ENCODE data around the gene CDK7. TPM values are rescaled to one million over a fixed set of nuclear protein-coding genes. Genes with fewer than 3 reads are reported as not detected.

The CDK7 gene
- total RNA-seq, 1 experiment from 2014 or later: 53.4 TPM

GRCh38 chr5:69217548-69218526, 16.8 kb upstream of the CDK7 start:
- Histone ChIP-seq H3K23me2 (ENCODE audit: insufficient read length, low read depth, low read length, poor library complexity, severe bottlenecking) (no peaks in the 10 kb centered on the region), H3K9me3 (ENCODE audit: control insufficient read depth, low read depth, low read length) (no peaks in the 10 kb centered on the region), H3K79me1 (ENCODE audit: insufficient read depth, low read depth, low read length, poor library complexity, severe bottlenecking) (no peaks in the 10 kb centered on the region), H3K14ac (ENCODE audit: insufficient read depth, low read length) (peak overlapping the region; percentile 90), H3K18ac (ENCODE audit: insufficient read length, low read depth, low read length) (peak overlapping the region; percentile 93), H2BK20ac (ENCODE audit: low read depth, low read length, poor library complexity, severe bottlenecking) (no peak overlapping the region), H4K20me1 (ENCODE audit: control insufficient read depth, insufficient read depth, insufficient read length) (no peaks in the 10 kb centered on the region), H2BK5ac (ENCODE audit: insufficient read length, low read length) (peak overlapping the region; percentile 56), H3T11ph (ENCODE audit: low read length) (no peak overlapping the region), H2BK12ac (ENCODE audit: insufficient read length, low read depth, low read length) (peak overlapping the region; percentile 11), H3K79me2 (ENCODE audit: insufficient read depth, low read length) (no peaks in the 10 kb centered on the region), H3K4me1 (ENCODE audit: insufficient read depth, low read length) (no peaks in the 10 kb centered on the region), H3K27ac (ENCODE audit: insufficient read length, low read depth, low read length) (peak overlapping the region; percentile 59), H3K4me2 (ENCODE audit: insufficient read depth, insufficient read length, low read length) (peak overlapping the region; percentile 52), H3K23ac (ENCODE audit: insufficient read length, low read depth, low read length) (no peak overlapping the region), H2AK5ac (ENCODE audit: insufficient read length, low read length) (no peak overlapping the region), H2BK120ac (ENCODE audit: low read depth, low read length, poor library complexity, severe bottlenecking) (no peak overlapping the region), H3K4ac (ENCODE audit: low read depth, low read length) (no peak overlapping the region), H2AFZ (ENCODE audit: low read length) (no peak overlapping the region), H2BK15ac (ENCODE audit: low read depth, low read length) (no peak overlapping the region), H4K8ac (replicated peaks; ENCODE audit: insufficient read length, low read depth, low read length) (no peak overlapping the region), H3K9ac (ENCODE audit: extremely low read depth, insufficient read length, low read length) (peak overlapping the region; percentile 85), H4K5ac (ENCODE audit: insufficient read length, low read depth, low read length) (no peak overlapping the region), H4K91ac (ENCODE audit: insufficient read length, low read depth, low read length) (no peak overlapping the region), H3K27me3 (ENCODE audit: insufficient read depth, low read length) (no peaks in the 10 kb centered on the region), H3K56ac (ENCODE audit: insufficient read length, low read depth, low read length) (no peak overlapping the region)
- Mint-ChIP-seq H3K27me3 (ENCODE audit: low read depth) (no peaks in the 10 kb centered on the region), H3K9me3 (peaks cover 4 to 8% of the 10 kb centered on the region in 2 experiments), H3K4me1 (peaks cover 3 to 12% of the 10 kb centered on the region in 2 experiments), H3K4me3 (peak overlapping the region; percentile 97 to 99), H3K36me3 (ENCODE audit: insufficient read depth in 1 of 3, low read depth in 3 of 3) (peaks cover 16 to 31% (median 25%) of the 10 kb centered on the region in 3 experiments), H3K27ac (peak overlapping the region; percentile 98 to 100 (median 99))
- WGBS (ENCODE audit: extremely low coverage, insufficient read length, low lambda C conversion rate): no CpG with 5 or more reads among the region's 73 CpGs
- peak; percentile 96 for DNase-seq
- peak; percentile 37; the same call in 1 of the 3 replicates for TF ChIP-seq CTCF (conservative IDR thresholded peaks at IDR 0.05)
